ENCODE measurements around the gene APOC1.

The APOC1 gene

GRCh38 chr19:44957526-44957925, 43.1 kb downstream of the APOC1 start:
- no peak for DNase-seq

GRCh38 chr19:44958090-44958489, 43.7 kb downstream of the APOC1 start:
- no peak for DNase-seq

- no peak for DNase-seq
These were observed 45.3 kb downstream of the APOC1 start for GRCh38 chr19:44959691-44960090.

GRCh38 chr19:44960906-44961728, 46.7 kb downstream of the APOC1 start:
- DNase-seq: no peak

GRCh38 chr19:44961821-44962220, 47.4 kb downstream of the APOC1 start:
- no peak for DNase-seq

- DNase-seq: no peak
These were observed 53.7 kb downstream of the APOC1 start for GRCh38 chr19:44968118-44968517.

- no peak for DNase-seq
These were observed 54.3 kb downstream of the APOC1 start for GRCh38 chr19:44968670-44969069.

Measured in activated gamma-delta T cell (primary cell).